Fibroblast of the aortic adventitia (primary cell): ENCODE results near the gene LCLAT1. TPM values are rescaled to one million over a fixed set of nuclear protein-coding genes. Genes with fewer than 3 reads are reported as not detected.
A peak's percentile ranks its signal among the peaks of the same experiment; 100 is the strongest.

Experiments
- DNase-seq: peaks from one replicate; pipeline ENCODE4 v3.0.0-alpha.2; 2010; ENCODE audit warnings: low read depth
- H3K4me3 ChIP-seq: 2 replicates; pipeline ENCODE4 v1.5.1; 2011; ENCODE audit warnings: low read depth, mild to moderate bottlenecking, control low read depth, low read length, moderate library complexity
- total RNA-seq: library from RNA; depleted of rRNA; stranded (reverse); fragments of >200 nt; gene quantifications from 2 replicates; pipeline ENCODE4 v1.2.3, GENCODE V29; 2012; ENCODE audit warnings: low replicate concordance
- TF ChIP-seq, protein P1 (sequence below): IDR thresholded peaks from 2 replicates; pipeline ENCODE4 v1.5.1; 2011; ENCODE audit warnings: mild to moderate bottlenecking, low read length, control low read depth, inconsistent platforms; ENCODE audit not compliant: insufficient read depth

LCLAT1 gene
- total RNA-seq, 1 donor: 21.5 TPM

DNA sequence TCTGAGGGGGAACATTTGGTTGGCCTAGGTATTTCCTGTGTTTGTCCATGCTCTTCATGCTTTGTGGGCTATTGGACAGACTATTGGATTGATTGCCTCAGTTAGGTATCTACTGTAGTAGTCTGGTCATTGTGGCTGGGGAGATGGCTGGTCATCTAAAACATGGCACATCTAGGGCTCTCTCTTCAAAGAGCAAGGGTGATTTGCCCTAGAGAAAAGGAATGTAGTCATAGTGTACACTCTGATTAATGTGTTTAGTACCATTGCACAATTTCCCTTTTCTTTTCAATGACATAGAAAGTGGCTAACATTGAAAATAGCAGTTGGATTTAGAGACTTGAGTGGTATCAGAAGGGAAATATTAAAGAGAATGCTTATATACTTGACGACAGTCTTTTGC lies 114.3 kb downstream of the LCLAT1 start:
- TF ChIP-seq, protein P1, sequence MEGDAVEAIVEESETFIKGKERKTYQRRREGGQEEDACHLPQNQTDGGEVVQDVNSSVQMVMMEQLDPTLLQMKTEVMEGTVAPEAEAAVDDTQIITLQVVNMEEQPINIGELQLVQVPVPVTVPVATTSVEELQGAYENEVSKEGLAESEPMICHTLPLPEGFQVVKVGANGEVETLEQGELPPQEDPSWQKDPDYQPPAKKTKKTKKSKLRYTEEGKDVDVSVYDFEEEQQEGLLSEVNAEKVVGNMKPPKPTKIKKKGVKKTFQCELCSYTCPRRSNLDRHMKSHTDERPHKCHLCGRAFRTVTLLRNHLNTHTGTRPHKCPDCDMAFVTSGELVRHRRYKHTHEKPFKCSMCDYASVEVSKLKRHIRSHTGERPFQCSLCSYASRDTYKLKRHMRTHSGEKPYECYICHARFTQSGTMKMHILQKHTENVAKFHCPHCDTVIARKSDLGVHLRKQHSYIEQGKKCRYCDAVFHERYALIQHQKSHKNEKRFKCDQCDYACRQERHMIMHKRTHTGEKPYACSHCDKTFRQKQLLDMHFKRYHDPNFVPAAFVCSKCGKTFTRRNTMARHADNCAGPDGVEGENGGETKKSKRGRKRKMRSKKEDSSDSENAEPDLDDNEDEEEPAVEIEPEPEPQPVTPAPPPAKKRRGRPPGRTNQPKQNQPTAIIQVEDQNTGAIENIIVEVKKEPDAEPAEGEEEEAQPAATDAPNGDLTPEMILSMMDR: no peak
- DNase-seq: no peak
- H3K4me3 ChIP-seq: no peak overlapping the region

GRCh38 chr2:30565851-30566358 lies 118.9 kb downstream of the LCLAT1 start:
- H3K4me3 ChIP-seq: no peak overlapping the region
- TF ChIP-seq, protein P1: no peak
- DNase-seq: peak; percentile 30

DNA sequence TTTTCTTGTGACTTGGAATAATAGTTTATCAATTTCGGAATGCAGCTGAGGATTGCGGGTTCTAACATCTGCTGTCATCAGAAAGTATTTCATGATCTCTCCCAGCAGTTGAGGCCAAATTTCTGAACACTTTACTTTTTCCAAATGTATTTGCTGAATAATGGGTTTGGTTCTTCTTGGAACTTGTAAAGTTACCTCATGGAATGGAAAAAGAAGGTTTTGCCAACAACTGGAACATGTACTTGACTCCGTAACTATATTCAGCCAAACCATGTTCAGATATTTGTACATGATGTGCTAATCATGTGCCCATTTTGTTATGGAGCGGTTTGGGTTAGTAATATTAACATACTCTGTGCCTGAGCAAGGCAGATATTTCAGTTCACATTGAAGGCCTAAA lies 119.6 kb downstream of the LCLAT1 start:
- H3K4me3 ChIP-seq: no peak overlapping the region
- DNase-seq: peak; percentile 54

GRCh38 chr2:30567317-30567716 lies 120.3 kb downstream of the LCLAT1 start:
- no peak for DNase-seq
- TF ChIP-seq, protein P1: no peak
- H3K4me3 ChIP-seq: no peak overlapping the region

More for the DNA sequence above, 119.6 kb downstream of the LCLAT1 start:
- TF ChIP-seq, protein P1: no peak

- TF ChIP-seq, protein P1: no peak
- H3K4me3 ChIP-seq: no peak overlapping the region
- no peak for DNase-seq
Observed at GRCh38 chr2:30569946-30570345, 122.9 kb downstream of the LCLAT1 start.

DNA sequence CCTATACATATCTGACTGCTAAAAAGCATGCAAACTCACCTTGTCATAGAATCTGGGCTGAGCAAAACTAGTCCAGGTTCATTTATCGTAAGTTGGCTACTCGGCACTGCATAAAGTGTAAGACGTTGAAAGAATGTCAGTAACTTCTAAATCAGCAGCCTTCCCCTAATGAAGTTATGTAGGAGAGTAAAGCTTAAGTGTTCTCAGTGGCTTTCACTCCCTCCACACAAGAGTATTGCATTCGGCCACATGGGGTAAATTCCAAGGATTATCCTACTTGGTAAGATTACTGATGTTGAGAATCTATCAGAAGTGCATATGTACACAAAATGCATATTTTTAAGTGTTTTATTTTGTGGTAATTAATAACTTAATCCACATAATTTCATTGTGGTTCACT lies 130.1 kb downstream of the LCLAT1 start:
- no peak for DNase-seq
- H3K4me3 ChIP-seq: no peak overlapping the region
- TF ChIP-seq, protein P1: no peak

GRCh38 chr2:30580391-30580790 lies 133.3 kb downstream of the LCLAT1 start:
- TF ChIP-seq, protein P1: no peak
- no peak overlapping the region for H3K4me3 ChIP-seq
- no peak for DNase-seq
